Skeletal muscle tissue (tissue), 4 donors: ENCODE measurements around the gene GALNT17. TPM values are rescaled to one million over a fixed set of nuclear protein-coding genes. Genes with fewer than 3 reads are reported as not detected.

Source experiments
- H3K27ac ChIP-seq: one replicate; pipeline ENCODE4 v1.7.0; 2013; ENCODE audit warnings: mild to moderate bottlenecking, low read depth, low read length, inconsistent platforms
- H3K27me3 ChIP-seq, 3 donors: one replicate each; pipeline ENCODE4 v1.7.0; 2013; ENCODE audit warnings: low read length in 3 of 3; ENCODE audit not compliant: control insufficient read depth in 3 of 3, insufficient read depth in 3 of 3
- H3K36me3 ChIP-seq, 3 donors: one replicate each; pipeline ENCODE4 v1.7.0; 2013; ENCODE audit warnings: low read length in 3 of 3; ENCODE audit not compliant: control insufficient read depth in 3 of 3, insufficient read depth in 3 of 3
- H3K4me1 ChIP-seq, 3 donors: one replicate each; pipeline ENCODE4 v1.7.0; 2013; ENCODE audit warnings: low read length in 3 of 3, mild to moderate bottlenecking in 3 of 3; ENCODE audit not compliant: control insufficient read depth in 3 of 3, insufficient read depth in 3 of 3
- H3K4me3 ChIP-seq, 3 donors: one replicate each; pipeline ENCODE4 v1.7.0; 2013; ENCODE audit warnings: low read length in 3 of 3
- H3K9ac ChIP-seq, 3 donors: one replicate each; pipeline ENCODE4 v1.7.0; 2013; ENCODE audit warnings: low read length in 3 of 3, mild to moderate bottlenecking in 3 of 3, moderate library complexity in 2 of 3, low read depth in 1 of 3
- H3K9me3 ChIP-seq, 3 donors: one replicate each; pipeline ENCODE4 v1.7.0; 2013; ENCODE audit warnings: low read length in 3 of 3; ENCODE audit not compliant: control insufficient read depth in 3 of 3
- total RNA-seq: library from RNA; depleted of rRNA; stranded (reverse); fragments of >200 nt; gene quantifications from one replicate; pipeline ENCODE4 v1.2.3, GENCODE V29; 2014
- donor health status: Osteomylitis.

GALNT17 gene
- total RNA-seq, 1 donor from 2014 or later: 24.5 TPM

- Histone ChIP-seq H3K4me1 (no peaks in the 10 kb centered on the region), H3K9ac (no peak overlapping the region), H3K9me3 (peaks cover 0 to 5% (median 2%) of the 10 kb centered on the region in 3 donors), H3K4me3 (no peak overlapping the region), H3K36me3 (no peaks in the 10 kb centered on the region), H3K27me3 (no peaks in the 10 kb centered on the region), H3K27ac (no peak overlapping the region)
Observed at GRCh38 chr7:71264005-71264404, 132.1 kb downstream of the GALNT17 start.

- no peak overlapping the region for H3K27ac ChIP-seq
Observed at GRCh38 chr7:71266912-71267311, 135.0 kb downstream of the GALNT17 start.

GRCh38 chr7:71267734-71268469 is 136.0 kb downstream of the GALNT17 start:
- Histone ChIP-seq H3K9ac (no peak overlapping the region), H3K4me3 (no peak overlapping the region), H3K27ac (no peak overlapping the region), H3K4me1 (no peaks in the 10 kb centered on the region), H3K9me3 (peaks cover 0 to 5% (median 2%) of the 10 kb centered on the region in 3 donors), H3K27me3 (no peaks in the 10 kb centered on the region), H3K36me3 (no peaks in the 10 kb centered on the region)

More at GRCh38 chr7:71266912-71267311, 135.0 kb downstream of the GALNT17 start:
- no peaks in the 10 kb centered on the region for H3K36me3 ChIP-seq
- H3K4me1 ChIP-seq: no peaks in the 10 kb centered on the region
- H3K27me3 ChIP-seq: no peaks in the 10 kb centered on the region
- peaks cover 0 to 5% (median 2%) of the 10 kb centered on the region in 3 donors for H3K9me3 ChIP-seq
- no peak overlapping the region for H3K9ac ChIP-seq
- no peak overlapping the region for H3K4me3 ChIP-seq

- Histone ChIP-seq H3K4me1 (peaks cover 0 to 6% (median 3%) of the 10 kb centered on the region in 3 donors), H3K27ac (no peak overlapping the region), H3K27me3 (no peaks in the 10 kb centered on the region), H3K36me3 (no peaks in the 10 kb centered on the region), H3K9me3 (peaks cover 0 to 4% (median 1%) of the 10 kb centered on the region in 3 donors), H3K9ac (no peak overlapping the region), H3K4me3 (no peak overlapping the region)
Observed at GRCh38 chr7:71270558-71270957, 138.6 kb downstream of the GALNT17 start.

- H3K9ac ChIP-seq: no peak overlapping the region
- H3K4me1 ChIP-seq: peaks cover 0 to 6% (median 3%) of the 10 kb centered on the region in 3 donors
- no peaks in the 10 kb centered on the region for H3K9me3 ChIP-seq
- H3K27me3 ChIP-seq: no peaks in the 10 kb centered on the region
- H3K36me3 ChIP-seq: no peaks in the 10 kb centered on the region
- H3K27ac ChIP-seq: no peak overlapping the region
- no peak overlapping the region for H3K4me3 ChIP-seq
Observed at GRCh38 chr7:71271203-71271602, 139.3 kb downstream of the GALNT17 start.

- Histone ChIP-seq H3K27ac (no peak overlapping the region), H3K9me3 (no peaks in the 10 kb centered on the region), H3K36me3 (no peaks in the 10 kb centered on the region), H3K4me3 (no peak overlapping the region), H3K9ac (no peak overlapping the region), H3K27me3 (no peaks in the 10 kb centered on the region), H3K4me1 (peaks cover 0 to 6% (median 3%) of the 10 kb centered on the region in 3 donors)
Observed at GRCh38 chr7:71272509-71273490, 140.9 kb downstream of the GALNT17 start.

- Histone ChIP-seq H3K9me3 (peaks cover 0 to 2% (median 0%) of the 10 kb centered on the region in 3 donors), H3K36me3 (no peaks in the 10 kb centered on the region), H3K27me3 (no peaks in the 10 kb centered on the region), H3K27ac (no peak overlapping the region), H3K9ac (no peak overlapping the region), H3K4me1 (peaks cover 6 to 13% (median 7%) of the 10 kb centered on the region in 3 donors), H3K4me3 (no peak overlapping the region)
Observed at GRCh38 chr7:71278257-71278656, 146.3 kb downstream of the GALNT17 start.

GRCh38 chr7:71281261-71281660 is 149.3 kb downstream of the GALNT17 start:
- Histone ChIP-seq H3K27me3 (no peaks in the 10 kb centered on the region), H3K36me3 (no peaks in the 10 kb centered on the region), H3K4me3 (no peak overlapping the region), H3K9ac (no peak overlapping the region), H3K4me1 (peaks cover 4 to 7% (median 6%) of the 10 kb centered on the region in 3 donors), H3K9me3 (peaks cover 0 to 2% (median 0%) of the 10 kb centered on the region in 3 donors), H3K27ac (no peak overlapping the region)

GRCh38 chr7:71283802-71284201 is 151.9 kb downstream of the GALNT17 start:
- Histone ChIP-seq H3K27ac (no peak overlapping the region), H3K4me1 (no peaks in the 10 kb centered on the region), H3K9ac (no peak overlapping the region), H3K36me3 (no peaks in the 10 kb centered on the region), H3K9me3 (peaks cover 0 to 2% (median 0%) of the 10 kb centered on the region in 3 donors), H3K27me3 (no peaks in the 10 kb centered on the region), H3K4me3 (no peak overlapping the region)
